NCI-H128 (cell line): ENCODE data around the gene IFT52.

Experiments used
- DNase-seq: peaks from one replicate; lab custom pipeline; 2025; ENCODE audit not compliant: unreplicated experiment; lab: John Stamatoyannopoulos, UW

The IFT52 gene

DNA sequence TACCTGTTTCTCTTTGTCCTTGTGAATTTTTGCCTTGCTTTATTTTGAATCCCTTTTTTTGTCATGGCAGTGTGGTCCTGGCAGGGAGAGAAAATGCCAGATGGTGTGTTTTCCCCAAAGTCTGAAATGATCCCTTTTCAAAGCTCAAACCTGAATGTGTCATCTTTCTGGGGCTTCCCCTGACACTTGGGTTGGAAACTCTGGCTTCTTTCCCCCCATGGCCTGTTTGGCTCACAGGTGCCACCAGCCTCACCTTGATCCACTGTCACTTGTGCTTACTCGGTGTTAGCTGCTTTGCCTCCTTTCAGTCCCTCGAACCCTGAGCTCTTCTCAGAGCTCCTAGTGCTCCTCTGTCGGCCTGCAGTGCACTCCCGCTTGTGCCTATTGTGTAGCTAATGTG lies 98.4 kb downstream of the IFT52 start:
- DNase-seq, result no peak

- no peak for DNase-seq
Measured at GRCh38 chr20:43690943-43691598, 100.3 kb downstream of the IFT52 start.

DNA sequence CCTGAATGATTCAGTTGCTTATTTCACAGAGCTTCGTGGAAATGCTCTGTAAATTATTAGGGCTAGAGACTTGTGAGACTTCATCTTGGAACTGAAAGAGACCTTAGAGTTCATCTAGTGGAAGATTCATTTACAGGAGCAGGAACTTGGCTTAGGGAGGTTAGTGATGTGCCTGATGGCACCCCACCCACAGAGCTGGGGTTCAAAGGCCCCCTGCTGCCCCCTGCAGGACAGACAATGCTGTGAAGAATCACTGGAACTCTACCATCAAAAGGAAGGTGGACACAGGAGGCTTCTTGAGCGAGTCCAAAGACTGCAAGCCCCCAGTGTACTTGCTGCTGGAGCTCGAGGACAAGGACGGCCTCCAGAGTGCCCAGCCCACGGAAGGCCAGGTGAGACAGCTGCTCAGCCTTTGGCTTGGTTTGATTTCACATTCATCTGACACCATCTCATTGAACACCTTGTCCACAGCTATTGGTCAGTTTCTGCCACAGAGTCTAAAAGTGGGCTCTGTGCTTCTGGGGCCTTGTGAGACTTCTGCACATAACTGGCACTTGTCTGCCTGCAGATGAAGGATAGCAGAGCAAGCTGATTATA lies 101.3 kb downstream of the IFT52 start:
- DNase-seq, result no peak

DNA sequence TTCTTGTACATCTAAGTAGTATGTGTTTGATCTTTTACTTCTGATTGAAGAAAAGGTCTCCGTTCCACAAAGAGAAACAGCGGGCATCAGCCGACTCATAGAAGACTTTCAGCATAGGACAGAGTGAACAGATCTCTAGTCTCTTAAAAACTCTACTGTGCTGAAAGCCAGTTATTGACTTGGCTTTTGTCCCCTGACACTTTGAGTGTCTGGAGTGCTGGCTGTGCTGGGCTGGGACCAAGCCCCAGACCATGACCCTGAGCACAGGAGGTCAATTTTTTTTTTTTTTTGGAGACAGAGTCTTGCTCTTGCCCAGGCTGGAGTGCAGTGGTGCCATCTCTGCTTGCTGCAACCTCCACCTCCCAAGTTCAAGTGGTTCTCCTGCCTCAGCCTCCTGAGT lies 104.0 kb downstream of the IFT52 start:
- DNase-seq, result no peak

DNA sequence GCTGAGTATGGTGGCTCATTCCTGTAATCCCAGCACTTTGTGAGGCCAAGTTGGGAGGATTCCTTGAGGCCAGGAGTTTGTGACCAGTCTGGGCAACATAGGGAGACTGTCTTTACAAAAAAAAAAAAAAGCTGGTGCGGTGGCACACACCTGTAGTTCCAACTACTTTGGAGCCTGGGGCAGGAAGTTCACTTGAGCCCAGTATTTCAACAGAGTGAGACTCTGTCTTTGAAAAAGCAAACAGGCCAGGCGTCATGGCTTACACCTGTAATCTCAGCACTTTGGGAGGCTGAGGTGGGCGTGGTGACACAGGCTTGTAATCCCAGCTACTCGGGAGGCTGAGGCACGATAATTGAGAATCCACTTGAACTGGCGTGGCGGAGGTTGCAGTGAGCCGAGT lies 104.8 kb downstream of the IFT52 start:
- no peak for DNase-seq
